CD4-positive, alpha-beta memory T cell (primary cell): ENCODE data around the gene ZNF669. TPM values are rescaled to one million over a fixed set of nuclear protein-coding genes. Genes with fewer than 3 reads are reported as not detected.
A peak's percentile ranks its signal among the peaks of the same experiment; 100 is the strongest.
"Not testable (repeated sequence)": the region's sequence is repeated elsewhere in the genome, so short reads cannot be mapped to it uniquely, and the experiment has no call there.

Experiments
- CTCF ChIA-PET: fragments of 350-600 bp; sonication (Branson Sonifier 250); formaldehyde crosslinking; loops from one replicate; lab custom pipeline; 2021; ENCODE audit warnings: inconsistent platforms; ENCODE audit not compliant: partially characterized antibody; lab: Charles Lee
- POLR2A ChIA-PET: fragments of 350-600 bp; sonication (Branson Sonifier 250); formaldehyde crosslinking; loops from one replicate; lab custom pipeline; 2021; ENCODE audit not compliant: partially characterized antibody; lab: Charles Lee
- DNase-seq, 5 donors: peaks; one replicate each; pipeline versions ENCODE4 v3.0.0 to v3.0.0-alpha.2; 2020 to 2022; ENCODE audit warnings: mixed read lengths in 1 of 5
- H3K27ac ChIP-seq: one replicate; pipeline ENCODE4 v1.7.0; 2013; ENCODE audit warnings: low read depth, low read length
- H3K27me3 ChIP-seq: 2 replicates; pipeline ENCODE4 v1.7.0; 2013; ENCODE audit warnings: mild to moderate bottlenecking, low read length, moderate library complexity; ENCODE audit not compliant: insufficient read depth
- H3K36me3 ChIP-seq: 2 replicates; pipeline ENCODE4 v1.7.0; 2013; ENCODE audit warnings: mild to moderate bottlenecking, low read length, moderate library complexity; ENCODE audit not compliant: insufficient read depth
- H3K4me1 ChIP-seq: 2 replicates; pipeline ENCODE4 v1.7.0; 2013; ENCODE audit warnings: mild to moderate bottlenecking, low read length, moderate library complexity; ENCODE audit not compliant: insufficient read depth
- H3K4me3 ChIP-seq, 2 donors: one replicate each; pipeline ENCODE4 v1.7.0; 2013; ENCODE audit warnings: low read length in 2 of 2, mild to moderate bottlenecking in 1 of 2
- H3K9me3 ChIP-seq, 2 donors: one replicate each; pipeline ENCODE4 v1.7.0; 2013; ENCODE audit warnings: low read length in 2 of 2, control low read depth in 1 of 2; ENCODE audit not compliant: control insufficient read depth in 1 of 2
- H3K27ac Mint-ChIP-seq, 7 donors: one replicate each; pipeline ENCODE4 v1.8.0; 2020 to 2021; ENCODE audit warnings: mixed read lengths in 7 of 7, mild to moderate bottlenecking in 6 of 7, inconsistent platforms in 3 of 7, moderate library complexity in 3 of 7
- H3K27me3 Mint-ChIP-seq, 2 donors: one replicate each; pipeline ENCODE4 v1.8.0; 2020 to 2021; ENCODE audit warnings: mixed read lengths in 2 of 2
- H3K36me3 Mint-ChIP-seq, 2 donors: one replicate each; pipeline ENCODE4 v1.8.0; 2020 to 2021; ENCODE audit warnings: mixed read lengths in 2 of 2, inconsistent platforms in 1 of 2, mild to moderate bottlenecking in 1 of 2
- H3K4me1 Mint-ChIP-seq, 4 donors: one replicate each; pipeline ENCODE4 v1.8.0; 2020 to 2021; ENCODE audit warnings: mixed read lengths in 4 of 4, mild to moderate bottlenecking in 1 of 4
- H3K4me3 Mint-ChIP-seq, 8 donors: one replicate each; pipeline ENCODE4 v1.8.0; 2020 to 2021; ENCODE audit warnings: mixed read lengths in 8 of 8, mild to moderate bottlenecking in 7 of 8, moderate library complexity in 6 of 8, inconsistent platforms in 3 of 8
- H3K9me3 Mint-ChIP-seq, 8 donors: one replicate each; pipeline ENCODE4 v1.8.0; 2020 to 2021; ENCODE audit warnings: mixed read lengths in 8 of 8, mild to moderate bottlenecking in 5 of 8, inconsistent platforms in 3 of 8, moderate library complexity in 1 of 8
- intact Hi-C: fragments of 100-400 bp; cut with micrococcal nuclease; formaldehyde crosslinking; loops from one replicate; pipeline ENCODE4 v1.15.1; 2023
- polyA plus RNA-seq, 2 donors: library from polyadenylated mRNA; unstranded; fragments of 300-500 nt; fragmentation: Illumina TruSeq; gene quantifications; one replicate each; pipeline ENCODE4 v1.2.3, GENCODE V29; 2021
- total RNA-seq, 2 experiments: library from RNA; stranded (reverse); gene quantifications; one replicate each; pipeline ENCODE4 v1.2.3, GENCODE V29; 2021

Gene ZNF669
- 10 to 100 TPM; 12.0 to 14.7 TPM for total RNA-seq
- polyA plus RNA-seq, result 10 to 100 TPM; 11.3 to 14.8 TPM

GRCh38 chr1:247103859-247104591 lies at the start of gene ZNF669:
Gene ZNF669 (minus strand): TSS chr1:247104356. CDS start chr1:247104199, 157 bp downstream.
- Histone ChIP-seq H3K27me3 (no peaks in the 10 kb centered on the region), H3K4me1 (peaks cover 13% of the 10 kb centered on the region), H3K9me3 (peaks cover 10 to 21% of the 10 kb centered on the region in 2 donors), H3K27ac (peak within 1 kb of the TSS; percentile 49), H3K4me3 (peak within 1 kb of the TSS; percentile 59 to 87), H3K36me3 (peaks cover 21% of the 10 kb centered on the region)
- peaks cover 18 to 19% of the 10 kb centered on the region in 2 donors for H3K27me3 Mint-ChIP-seq
- DNase-seq, result peak; percentile 87 to 92 (median 89)
- CTCF ChIA-PET, result no interaction called here
- intact Hi-C loops, result loop anchor here (1.0 kb wide), 4 partner anchors 26 to 227 kb away; partner anchors contain the start of genes AHCTF1, ZNF496 and ZNF670
- H3K27ac Mint-ChIP-seq, result peak within 1 kb of the TSS; percentile 75 to 90 (median 83)
- H3K36me3 Mint-ChIP-seq, result peaks cover 30 to 38% of the 10 kb centered on the region in 2 donors
- H3K4me3 Mint-ChIP-seq, result peak within 1 kb of the TSS; percentile 88 to 93 (median 90)
- H3K9me3 Mint-ChIP-seq, result peaks cover 3 to 42% (median 34%) of the 10 kb centered on the region in 8 donors
- peaks cover 9 to 25% (median 17%) of the 10 kb centered on the region in 4 donors for H3K4me1 Mint-ChIP-seq
- POLR2A ChIA-PET, result interaction anchor here (0.7 to 1.8 kb wide), 5 partner anchors 16 to 172 kb away, joined by 3 to 18 read pairs (median 3); partner anchors contain the start of genes AHCTF1 and ZNF670

GRCh38 chr1:247147781-247148180 lies 43.6 kb upstream of the ZNF669 start:
- no peaks in the 10 kb centered on the region for H3K4me1 Mint-ChIP-seq
- no peaks in the 10 kb centered on the region for H3K27me3 Mint-ChIP-seq
- POLR2A ChIA-PET, result no interaction called here
- H3K27me3 ChIP-seq, result no peaks in the 10 kb centered on the region
- no peak overlapping the region for H3K27ac ChIP-seq
- peaks cover 0 to 38% of the 10 kb centered on the region in 2 donors for H3K9me3 ChIP-seq
- intact Hi-C loops, result no loop called here
- H3K4me3 ChIP-seq, result no peak overlapping the region
- CTCF ChIA-PET, result no interaction called here
- DNase-seq, result no peak
- H3K9me3 Mint-ChIP-seq, result peaks cover 6 to 91% (median 73%) of the 10 kb centered on the region in 8 donors
- H3K36me3 Mint-ChIP-seq, result peaks cover 57 to 58% of the 10 kb centered on the region in 2 donors
- no peak overlapping the region for H3K27ac Mint-ChIP-seq
- H3K4me3 Mint-ChIP-seq, result no peak overlapping the region
- no peaks in the 10 kb centered on the region for H3K36me3 ChIP-seq
- no peaks in the 10 kb centered on the region for H3K4me1 ChIP-seq

- H3K4me3 Mint-ChIP-seq, result peak overlapping the region in 1 of 8 donors; percentile 20
- H3K27me3 Mint-ChIP-seq, H3K27ac ChIP-seq, H3K36me3 ChIP-seq, H3K4me1 Mint-ChIP-seq, H3K27me3 ChIP-seq, H3K27ac Mint-ChIP-seq, DNase-seq, H3K4me3 ChIP-seq, POLR2A ChIA-PET, H3K4me1 ChIP-seq, intact Hi-C loops: not testable (repeated sequence)
- peaks cover 6 to 92% (median 73%) of the 10 kb centered on the region in 8 donors for H3K9me3 Mint-ChIP-seq
- H3K9me3 ChIP-seq, result peaks cover 0 to 40% of the 10 kb centered on the region in 2 donors
- peaks cover 57 to 60% of the 10 kb centered on the region in 2 donors for H3K36me3 Mint-ChIP-seq
- CTCF ChIA-PET, result interaction anchor here (0.7 kb wide), 1 partner anchor 1257 kb away, joined by 3 read pairs; no protein-coding TSS in a partner anchor
These were observed 43.0 kb upstream of the ZNF669 start for GRCh38 chr1:247147120-247147519.

- intact Hi-C loops, result no loop called here
- Histone ChIP-seq H3K9me3 (peaks cover 0 to 44% of the 10 kb centered on the region in 2 donors), H3K4me1 (no peaks in the 10 kb centered on the region), H3K27me3 (no peaks in the 10 kb centered on the region), H3K4me3 (no peak overlapping the region), H3K36me3 (no peaks in the 10 kb centered on the region), H3K27ac (no peak overlapping the region)
- H3K36me3 Mint-ChIP-seq, result peaks cover 56 to 63% of the 10 kb centered on the region in 2 donors
- peaks cover 6 to 91% (median 72%) of the 10 kb centered on the region in 8 donors for H3K9me3 Mint-ChIP-seq
- no peaks in the 10 kb centered on the region for H3K4me1 Mint-ChIP-seq
- DNase-seq, result no peak
- no peak overlapping the region for H3K27ac Mint-ChIP-seq
- POLR2A ChIA-PET, result no interaction called here
- H3K4me3 Mint-ChIP-seq, result peak overlapping the region in 1 of 8 donors; percentile 20
- CTCF ChIA-PET, result interaction anchor here (0.7 to 1.2 kb wide), 2 partner anchors 9 to 1258 kb away, joined by 3 read pairs; no protein-coding TSS in a partner anchor
- H3K27me3 Mint-ChIP-seq, result no peaks in the 10 kb centered on the region
These were observed 42.5 kb upstream of the ZNF669 start for GRCh38 chr1:247146671-247147070.

GRCh38 chr1:247145279-247145678 lies 41.1 kb upstream of the ZNF669 start:
- Histone ChIP-seq H3K9me3 (peaks cover 0 to 57% of the 10 kb centered on the region in 2 donors), H3K27me3 (no peaks in the 10 kb centered on the region), H3K4me3 (no peak overlapping the region), H3K36me3 (no peaks in the 10 kb centered on the region), H3K4me1 (no peaks in the 10 kb centered on the region), H3K27ac (no peak overlapping the region)
- DNase-seq, result no peak
- Mint-ChIP-seq H3K36me3 (peaks cover 55 to 60% of the 10 kb centered on the region in 2 donors), H3K4me3 (peak overlapping the region in 1 of 8 donors; percentile 22), H3K4me1 (no peaks in the 10 kb centered on the region), H3K27me3 (no peaks in the 10 kb centered on the region), H3K27ac (no peak overlapping the region), H3K9me3 (peaks cover 6 to 93% (median 76%) of the 10 kb centered on the region in 8 donors)
- ChIA-PET CTCF (no interaction called here), POLR2A (no interaction called here)
- intact Hi-C loops, result no loop called here

GRCh38 chr1:247139557-247139956 lies 35.4 kb upstream of the ZNF669 start:
- POLR2A ChIA-PET, H3K4me3 ChIP-seq, H3K27me3 ChIP-seq, H3K4me1 Mint-ChIP-seq, DNase-seq, H3K27me3 Mint-ChIP-seq, intact Hi-C loops, H3K4me1 ChIP-seq, H3K36me3 ChIP-seq, H3K4me3 Mint-ChIP-seq, CTCF ChIA-PET, H3K27ac Mint-ChIP-seq, H3K27ac ChIP-seq: not testable (repeated sequence)
- Mint-ChIP-seq H3K9me3 (peaks cover 10 to 97% (median 89%) of the 10 kb centered on the region in 8 donors), H3K36me3 (peaks cover 48 to 60% of the 10 kb centered on the region in 2 donors)
- peaks cover 0 to 49% of the 10 kb centered on the region in 2 donors for H3K9me3 ChIP-seq

GRCh38 chr1:247131236-247131635 lies 27.1 kb upstream of the ZNF669 start:
- ChIA-PET CTCF (no interaction called here), POLR2A (interaction anchor here (0.9 kb wide), 1 partner anchor 248 kb away, joined by 3 read pairs; no protein-coding TSS in a partner anchor)

More at GRCh38 chr1:247131236-247131635, 27.1 kb upstream of the ZNF669 start:
- H3K4me3 Mint-ChIP-seq, result no peak overlapping the region
- H3K27ac Mint-ChIP-seq, result no peak overlapping the region
- no peak for DNase-seq
- intact Hi-C loops, result no loop called here
- no peaks in the 10 kb centered on the region for H3K27me3 Mint-ChIP-seq
- peaks cover 41 to 44% of the 10 kb centered on the region in 2 donors for H3K36me3 Mint-ChIP-seq
- Histone ChIP-seq H3K4me1 (no peaks in the 10 kb centered on the region), H3K4me3 (no peak overlapping the region), H3K27ac (no peak overlapping the region), H3K27me3 (no peaks in the 10 kb centered on the region), H3K36me3 (no peaks in the 10 kb centered on the region), H3K9me3 (peaks cover 0 to 7% of the 10 kb centered on the region in 2 donors)
- peaks cover 3 to 58% (median 52%) of the 10 kb centered on the region in 8 donors for H3K9me3 Mint-ChIP-seq
- peaks cover 6 to 9% (median 8%) of the 10 kb centered on the region in 4 donors for H3K4me1 Mint-ChIP-seq
